Stimulated activated CD8-positive, alpha-beta memory T cell treated with anti-CD3 and anti-CD28 coated beads, Interleukin-12 subunit alpha, Interleukin-12 subunit beta, amount 100 ng/mL, for 24 hours (primary cell): ENCODE data around the gene GYPC.
"Not testable (repeated sequence)": the region's sequence is repeated elsewhere in the genome, so short reads cannot be mapped to it uniquely, and the experiment has no call there.

Experiments
- DNase-seq: peaks from one replicate; pipeline ENCODE4 v3.0.0-alpha.2; 2020; ENCODE audit errors: extremely low read depth

The GYPC gene

GRCh38 chr2:126699018-126699417, 43.1 kb downstream of the GYPC start:
- DNase-seq, result no peak

GRCh38 chr2:126699716-126700581, 44.0 kb downstream of the GYPC start:
- DNase-seq, result no peak

- no peak for DNase-seq
These were observed 44.7 kb downstream of the GYPC start for GRCh38 chr2:126700677-126701076.

GRCh38 chr2:126703311-126703710, 47.4 kb downstream of the GYPC start:
- no peak for DNase-seq

GRCh38 chr2:126704434-126705160, 48.6 kb downstream of the GYPC start:
- DNase-seq, result no peak

GRCh38 chr2:126707191-126707590, 51.2 kb downstream of the GYPC start:
- DNase-seq, result no peak

GRCh38 chr2:126707941-126708340, 52.0 kb downstream of the GYPC start:
- DNase-seq, result no peak

- no peak for DNase-seq
These were observed 58.4 kb downstream of the GYPC start for GRCh38 chr2:126714191-126714965.

GRCh38 chr2:126715111-126715510, 59.2 kb downstream of the GYPC start:
- DNase-seq, result no peak

GRCh38 chr2:126715576-126716406, 59.8 kb downstream of the GYPC start:
- DNase-seq, result no peak

GRCh38 chr2:126717277-126717676, 61.3 kb downstream of the GYPC start:
- not testable (repeated sequence) for DNase-seq

GRCh38 chr2:126717928-126718327, 62.0 kb downstream of the GYPC start:
- DNase-seq, result no peak

- no peak for DNase-seq
These were observed 63.4 kb downstream of the GYPC start for GRCh38 chr2:126719191-126719832.

GRCh38 chr2:126719833-126720351, 63.9 kb downstream of the GYPC start:
- no peak for DNase-seq

- no peak for DNase-seq
These were observed 64.7 kb downstream of the GYPC start for GRCh38 chr2:126720638-126721037.

- DNase-seq, result no peak
These were observed 66.1 kb downstream of the GYPC start for GRCh38 chr2:126722081-126722480.

- DNase-seq, result no peak
These were observed 66.6 kb downstream of the GYPC start for GRCh38 chr2:126722546-126722945.

- DNase-seq, result no peak
These were observed 67.4 kb downstream of the GYPC start for GRCh38 chr2:126723281-126723815.

- no peak for DNase-seq
These were observed 69.6 kb downstream of the GYPC start for GRCh38 chr2:126725580-126725979.

- no peak for DNase-seq
These were observed 73.9 kb downstream of the GYPC start for GRCh38 chr2:126729896-126730295.
